Inflammatory macrophage treated with lipopolysaccharide for 1 hour (primary cell): ENCODE results near the gene BLVRA.
"Not testable (repeated sequence)": the region's sequence is repeated elsewhere in the genome, so short reads cannot be mapped to it uniquely, and the experiment has no call there.

ENCODE experiments used
- DNase-seq, 2 donors: peaks; one replicate each; pipeline ENCODE4 v3.0.0-alpha.2; 2020 to 2022

BLVRA gene, protein sequence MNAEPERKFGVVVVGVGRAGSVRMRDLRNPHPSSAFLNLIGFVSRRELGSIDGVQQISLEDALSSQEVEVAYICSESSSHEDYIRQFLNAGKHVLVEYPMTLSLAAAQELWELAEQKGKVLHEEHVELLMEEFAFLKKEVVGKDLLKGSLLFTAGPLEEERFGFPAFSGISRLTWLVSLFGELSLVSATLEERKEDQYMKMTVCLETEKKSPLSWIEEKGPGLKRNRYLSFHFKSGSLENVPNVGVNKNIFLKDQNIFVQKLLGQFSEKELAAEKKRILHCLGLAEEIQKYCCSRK

DNA sequence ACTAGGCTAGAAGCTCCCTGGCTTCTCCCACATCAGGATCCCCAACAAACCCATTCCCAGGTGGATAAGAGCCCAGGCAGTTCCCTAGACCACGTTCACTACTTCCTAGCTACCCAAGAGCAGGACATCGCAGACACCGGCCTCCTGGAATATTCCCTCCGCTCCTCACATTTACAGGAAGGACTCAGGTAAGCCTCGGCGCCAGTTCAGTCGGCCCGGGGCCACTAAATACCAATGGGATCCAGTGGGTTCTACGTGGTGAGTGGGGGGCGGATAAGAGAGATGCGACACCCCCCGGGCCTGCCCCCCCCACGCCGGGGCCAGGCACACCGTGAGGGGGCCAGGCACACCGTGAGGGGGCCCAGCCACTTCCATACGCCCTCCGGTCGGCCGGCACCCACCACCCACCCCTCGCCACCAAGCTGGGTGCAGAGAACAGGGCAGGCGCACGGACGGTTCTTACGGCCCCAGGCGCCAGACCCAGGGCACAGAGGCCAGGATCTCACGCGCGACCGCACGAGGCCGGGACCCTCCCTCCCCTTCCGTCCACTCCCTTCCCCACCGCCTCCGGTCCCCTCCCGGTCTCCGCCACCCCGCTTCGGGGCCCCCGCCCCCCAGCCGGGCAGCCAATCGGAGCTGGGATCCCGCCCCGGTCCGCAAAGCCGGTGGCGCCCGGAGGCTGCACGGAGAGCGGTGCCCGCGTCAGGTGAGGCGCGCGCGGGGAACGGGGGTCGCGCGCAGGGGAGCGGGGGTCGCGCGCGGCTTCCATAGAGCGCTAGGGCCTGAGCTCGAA lies at the start of gene BLVRA:
Gene BLVRA (plus strand): TSS at position 652 of the 793 bp plus-strand sequence. CDS start 12,479 bp downstream, outside the sequence.
- peak; percentile 77 to 84 for DNase-seq

DNA sequence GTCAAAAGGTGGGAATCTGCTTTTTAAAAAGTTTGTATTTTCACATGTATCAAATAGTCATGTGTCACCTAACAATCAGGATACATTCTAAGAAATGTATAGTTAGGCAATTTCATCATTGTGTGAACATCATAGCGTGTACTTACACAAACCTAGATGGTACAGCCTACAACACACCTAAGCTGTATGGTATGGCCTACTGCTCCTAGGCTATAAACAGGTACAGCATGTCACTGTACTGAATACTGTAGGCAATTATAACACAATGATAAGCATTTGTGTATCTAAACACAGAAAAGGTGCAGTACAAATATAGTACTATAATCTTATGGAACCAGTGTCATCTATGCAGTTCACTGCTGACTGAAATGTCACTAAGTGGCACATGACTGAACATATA lies 47.0 kb upstream of the BLVRA start:
- no peak for DNase-seq

DNA sequence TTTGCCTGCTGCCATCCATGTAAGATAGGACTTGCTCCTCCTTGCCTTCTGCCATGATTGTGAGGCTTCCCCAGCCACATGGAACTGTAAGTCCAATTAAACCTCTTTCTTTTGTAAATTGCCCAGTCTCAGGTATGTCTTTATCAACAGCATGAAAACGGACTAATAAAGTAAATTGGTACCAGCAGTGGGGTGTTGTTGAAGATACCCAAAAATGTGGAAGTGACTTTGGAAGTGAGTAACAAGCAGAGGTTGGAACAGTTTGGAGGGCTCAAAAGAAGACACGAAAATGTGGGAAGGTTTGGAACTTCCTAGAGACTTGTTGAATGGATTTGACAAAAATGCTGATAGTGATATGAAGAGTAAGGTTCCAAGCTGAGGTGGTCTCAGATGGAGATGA lies 42.5 kb upstream of the BLVRA start:
- DNase-seq = not testable (repeated sequence)

DNA sequence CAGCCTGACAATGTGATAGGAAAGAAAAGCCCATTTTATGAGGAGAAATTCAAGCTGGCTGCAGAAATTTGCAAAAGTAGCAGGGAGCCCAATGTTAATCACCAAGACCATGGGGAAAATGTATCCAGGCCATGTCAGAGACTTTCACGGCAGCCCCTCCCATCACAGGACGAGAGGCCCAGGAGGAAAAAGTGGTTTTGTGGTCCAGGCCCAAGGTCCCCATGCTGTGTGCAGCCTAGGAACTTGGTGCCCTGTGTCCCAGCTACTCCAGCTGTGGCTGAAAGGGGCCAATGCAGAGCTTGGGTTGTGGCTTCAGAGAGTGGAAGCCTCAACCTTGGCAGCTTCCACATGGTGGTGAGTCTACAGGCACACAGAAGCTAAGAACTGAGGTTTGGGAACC lies 41.9 kb upstream of the BLVRA start:
- DNase-seq = no peak

DNA sequence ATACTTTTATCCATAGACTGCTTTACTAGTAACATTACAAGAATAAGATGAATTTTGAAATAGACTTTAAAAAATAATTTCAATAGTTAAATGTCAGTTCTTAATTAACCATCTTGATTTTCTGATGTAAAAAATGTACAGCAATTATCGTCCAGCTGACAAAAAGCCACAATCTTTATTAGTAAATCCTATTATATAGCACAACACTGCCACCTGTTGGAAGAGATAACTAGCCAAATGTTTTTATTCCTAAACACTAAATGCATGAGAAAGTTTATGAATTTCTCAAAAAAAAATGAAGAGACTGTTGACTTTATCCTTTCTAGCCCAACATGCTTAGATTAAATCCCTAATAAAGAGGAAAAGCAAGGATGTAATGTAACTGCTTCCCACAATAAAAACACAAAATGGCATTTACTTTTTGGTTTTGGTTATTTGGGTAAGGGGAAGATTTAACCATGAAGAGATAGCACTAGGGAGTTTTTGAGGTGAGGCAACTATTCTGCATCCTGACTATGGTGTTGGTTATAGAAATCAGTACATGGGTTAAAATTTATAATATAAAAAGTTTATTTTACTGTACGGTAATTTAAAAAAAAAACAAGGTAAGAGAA lies 37.2 kb upstream of the BLVRA start:
- peak; percentile 35 to 81 for DNase-seq

DNA sequence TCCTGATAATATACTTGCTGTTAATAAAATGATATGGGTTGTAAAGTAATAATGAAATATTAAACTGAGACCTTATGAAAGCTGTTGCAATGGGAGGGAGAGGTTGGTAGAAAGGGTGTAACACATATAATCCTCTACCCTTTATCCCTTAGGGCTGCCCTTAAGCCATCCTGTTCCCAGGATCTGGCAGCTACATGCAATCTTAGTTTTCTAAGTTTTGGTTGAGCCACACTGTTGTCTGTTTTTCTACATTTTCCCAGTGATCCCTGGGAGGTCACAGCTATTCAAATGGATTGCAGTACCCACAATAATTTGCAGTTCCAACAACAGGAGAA lies 35.5 kb upstream of the BLVRA start:
- no peak for DNase-seq

DNA sequence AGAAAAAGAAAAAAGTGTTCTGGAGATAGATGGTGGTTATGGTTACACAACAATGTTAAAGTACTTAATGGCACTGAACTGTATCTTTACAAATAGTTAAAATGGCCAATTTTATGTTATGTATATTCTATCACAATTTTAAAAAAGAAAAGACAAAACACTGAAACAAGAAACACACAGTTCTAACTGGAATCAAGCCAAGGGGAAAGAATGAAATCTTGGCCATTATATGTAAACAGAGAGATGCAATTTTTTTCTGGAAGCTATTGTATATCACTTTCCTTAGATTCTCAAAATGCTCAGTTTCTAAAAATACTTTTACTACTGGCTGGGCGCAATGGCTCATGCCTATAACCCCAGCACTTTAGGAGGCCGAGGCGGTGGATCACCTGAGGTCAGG lies 33.2 kb upstream of the BLVRA start:
- DNase-seq = no peak

DNA sequence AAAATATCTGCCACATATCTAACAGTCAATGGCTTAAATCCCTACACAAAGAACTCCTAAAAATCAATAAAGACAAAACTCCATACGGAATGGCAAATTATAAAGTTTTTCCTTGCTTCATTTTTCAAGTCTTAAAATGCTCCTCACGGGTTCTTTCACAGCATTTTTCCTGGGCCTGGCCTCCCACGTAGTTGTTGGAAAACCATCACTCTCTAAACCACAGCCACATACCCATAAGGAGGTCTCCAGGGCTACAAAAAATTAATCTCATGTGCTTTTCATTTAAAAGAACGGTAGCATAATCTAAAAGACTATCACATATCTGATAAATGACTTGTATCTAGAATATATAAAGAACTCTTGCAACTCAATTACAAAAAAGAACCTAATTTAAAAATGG lies 32.0 kb upstream of the BLVRA start:
- DNase-seq = no peak

DNA sequence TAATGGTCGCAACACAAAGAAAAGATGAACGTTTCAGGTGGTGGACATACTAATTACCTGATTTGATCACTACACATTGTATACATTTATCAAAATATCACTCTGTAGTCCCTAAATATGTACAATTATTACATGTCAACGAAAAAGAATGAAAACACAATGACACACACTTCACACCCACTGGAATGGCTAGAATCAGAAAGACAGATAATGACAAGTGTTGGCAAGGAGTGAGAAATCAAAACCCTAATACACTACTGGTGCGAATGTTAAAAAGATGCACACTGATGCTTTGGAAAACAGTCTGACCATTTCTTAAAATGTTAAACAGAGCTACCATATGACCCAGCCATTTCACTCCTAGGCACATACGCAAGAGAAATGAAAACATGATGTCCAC lies 31.5 kb upstream of the BLVRA start:
- no peak for DNase-seq

DNA sequence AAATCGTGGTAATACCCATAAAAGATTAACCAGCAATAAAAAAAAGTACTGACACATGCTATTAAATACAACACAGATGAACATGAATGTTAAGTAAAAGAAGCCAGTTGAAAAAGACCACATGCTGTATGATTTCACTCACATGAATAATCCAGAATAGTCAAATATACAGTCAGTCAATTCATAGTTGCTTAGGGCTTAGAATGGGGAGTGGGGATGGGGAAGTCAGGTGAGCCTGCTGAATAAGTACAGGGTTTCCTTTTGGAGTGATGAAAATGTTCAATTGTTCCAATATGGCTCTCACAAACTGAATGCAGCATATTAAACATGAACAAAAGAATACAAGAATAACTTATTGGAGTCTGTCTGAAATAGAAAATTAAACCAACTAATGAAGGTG lies 31.0 kb upstream of the BLVRA start:
- no peak for DNase-seq

DNA sequence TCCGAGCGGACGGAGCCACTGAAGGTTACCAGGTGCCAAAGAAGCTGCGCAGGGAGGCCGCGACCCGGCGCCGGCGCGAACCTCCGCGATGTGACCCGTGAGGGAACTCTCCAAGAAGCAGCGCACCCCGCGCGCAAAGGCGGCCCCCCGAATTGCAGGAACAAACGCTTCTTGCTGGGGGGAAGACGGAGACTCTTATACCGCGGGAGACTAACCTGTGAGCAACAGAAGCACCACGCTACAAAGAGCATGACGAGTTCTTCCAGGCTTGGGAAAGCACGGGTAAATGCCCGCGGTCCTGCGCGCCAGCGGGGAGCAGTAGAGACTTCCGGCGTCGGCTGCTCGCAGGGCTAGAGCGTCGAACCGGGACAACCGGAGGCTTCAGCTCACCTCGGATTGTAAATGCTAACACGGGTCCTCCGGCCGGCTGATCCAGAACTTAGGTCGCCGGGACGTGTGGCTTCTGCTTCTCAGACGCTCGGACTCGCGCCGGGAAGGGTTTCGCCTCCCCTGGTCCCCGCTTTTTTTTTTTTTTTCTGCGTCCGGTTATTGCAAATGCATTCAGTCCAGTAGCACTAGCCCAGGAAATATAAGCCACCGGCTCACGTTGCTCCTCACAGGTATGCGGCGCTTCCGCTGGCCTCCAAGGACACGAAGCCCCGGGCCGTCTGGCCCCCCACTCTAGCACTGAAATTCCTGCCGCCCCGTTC lies 29.1 kb upstream of the BLVRA start, which contains the start of gene COA1:
Gene COA1 (minus strand): TSS at position 310 of the 710 bp plus-strand sequence. CDS start 80,909 bp downstream, outside the sequence.
- DNase-seq = peak; percentile 92 to 96

DNA sequence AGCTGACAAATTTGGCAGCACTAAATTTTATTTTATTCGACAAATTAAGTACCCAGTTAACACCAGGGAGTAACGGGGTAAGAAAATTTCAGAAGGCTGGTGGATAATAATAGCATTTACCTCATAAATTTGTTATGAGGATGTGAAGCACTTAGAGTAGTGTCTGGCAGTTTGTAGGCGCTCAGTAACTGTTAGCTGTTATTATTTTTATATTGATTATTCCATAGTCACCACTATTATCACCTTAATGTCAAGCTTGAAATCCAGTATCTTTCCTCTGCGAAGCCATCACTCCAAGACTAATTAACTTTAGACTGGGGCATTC lies 28.6 kb upstream of the BLVRA start:
- DNase-seq = no peak

DNA sequence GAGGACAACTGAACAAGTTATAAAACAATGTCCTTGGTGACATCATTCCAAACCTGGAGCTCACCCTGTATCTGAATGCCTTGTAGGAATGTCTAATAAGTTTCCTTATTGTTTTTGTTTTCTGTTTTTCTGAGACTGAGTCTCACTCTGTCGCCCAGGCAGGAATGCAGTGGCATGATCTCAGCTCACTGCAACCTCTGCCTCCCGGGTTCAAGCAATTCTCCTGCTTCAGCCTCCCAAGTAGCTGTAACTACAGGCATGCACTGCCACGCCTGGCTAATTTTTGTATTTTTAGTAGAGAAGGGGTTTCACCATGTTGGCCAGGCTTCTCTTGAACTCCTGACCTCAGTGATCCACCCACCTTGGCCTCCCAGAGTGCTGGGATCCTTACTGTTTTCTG lies 27.0 kb upstream of the BLVRA start:
- DNase-seq = not testable (repeated sequence)

DNA sequence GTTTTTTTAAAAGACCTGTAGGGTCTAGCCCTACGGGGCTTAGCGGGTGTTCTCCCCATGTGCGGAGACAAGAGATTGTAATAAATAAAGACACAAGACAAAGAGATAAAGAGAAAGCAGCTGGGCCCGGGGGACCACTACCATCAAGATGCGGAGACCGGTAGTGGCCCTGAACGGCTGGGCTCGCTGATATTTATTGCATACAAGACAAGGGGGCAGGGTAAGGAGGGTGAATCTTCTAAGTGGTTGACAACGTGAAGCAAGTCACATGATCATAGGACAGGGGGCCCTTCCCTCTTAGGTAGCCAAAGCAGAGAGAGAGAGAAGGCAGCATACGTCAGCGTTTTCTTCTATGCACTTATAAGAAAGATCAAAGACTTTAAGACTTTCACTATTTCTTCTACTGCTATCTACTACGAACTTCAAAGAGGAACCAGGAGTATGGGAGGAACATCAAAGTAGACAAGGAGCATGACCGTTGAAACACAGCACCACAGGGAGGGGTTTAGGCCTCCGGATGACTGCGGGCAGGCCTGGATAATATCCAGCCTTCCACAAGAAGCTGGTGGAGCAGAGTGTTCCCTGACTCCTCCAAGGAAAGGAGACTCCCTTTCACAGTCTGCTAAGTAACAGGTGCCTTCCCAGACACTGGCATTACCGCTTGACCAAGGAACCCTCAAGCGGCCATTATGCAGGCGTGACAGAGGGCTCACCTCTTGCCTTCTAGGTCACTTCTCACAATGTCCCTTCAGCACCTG lies 23.7 kb upstream of the BLVRA start:
- not testable (repeated sequence) for DNase-seq

DNA sequence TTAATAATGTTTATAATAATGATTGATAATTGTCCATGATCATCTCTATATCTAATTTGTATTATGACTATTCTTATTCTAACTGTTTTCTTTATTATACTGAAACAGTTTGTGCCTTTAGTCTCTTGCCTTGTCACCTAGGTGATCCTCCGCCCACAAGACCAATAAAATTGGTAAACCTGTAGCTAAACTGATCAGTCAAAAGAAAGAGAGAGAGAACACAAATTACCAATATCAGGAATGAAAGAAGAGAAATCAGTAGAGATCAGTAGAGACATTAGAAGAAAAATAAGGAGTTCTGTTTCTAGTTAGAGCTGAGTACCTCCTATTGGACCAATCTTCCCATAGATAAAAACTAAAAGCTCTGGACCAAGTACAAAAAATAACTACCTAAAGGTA lies 23.1 kb upstream of the BLVRA start:
- DNase-seq = no peak

DNA sequence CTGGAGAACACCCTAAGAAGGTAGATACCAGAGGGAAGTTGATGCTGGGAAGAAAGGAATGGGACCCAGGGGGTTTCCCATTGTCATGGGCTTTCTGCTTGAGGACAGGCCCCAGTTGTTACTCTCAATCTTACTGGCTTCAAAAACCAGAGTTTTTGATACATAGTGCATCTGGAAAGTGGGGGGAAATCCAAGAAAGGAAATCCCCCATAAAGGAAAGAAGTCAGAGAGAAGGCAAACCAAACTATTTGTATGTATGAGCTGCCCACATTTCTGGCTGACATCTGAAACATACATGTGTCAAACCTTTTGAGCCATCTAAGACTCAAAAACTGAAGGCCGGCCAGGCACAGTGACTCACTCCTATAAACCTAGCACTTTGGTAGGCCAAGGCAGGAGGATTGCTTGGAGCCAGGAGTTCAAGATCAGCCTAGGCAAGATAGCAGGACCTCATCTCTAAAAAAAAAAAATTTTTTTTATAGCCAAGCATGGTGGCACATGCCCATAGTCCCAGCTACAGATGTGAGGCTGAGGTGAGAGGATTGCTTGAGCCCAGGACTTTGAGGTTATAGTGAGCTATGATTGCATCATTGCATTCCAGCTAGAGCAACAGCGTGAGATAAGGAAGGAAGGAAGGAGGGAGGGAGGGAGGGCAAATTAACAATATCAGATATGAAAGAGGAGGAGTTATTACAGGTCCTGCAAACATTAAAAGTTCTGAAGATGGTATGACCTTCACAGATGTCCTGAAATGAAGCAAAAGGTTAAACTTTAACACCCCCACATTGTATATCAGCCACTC lies 22.5 kb upstream of the BLVRA start:
- peak in 1 of 2 donors; percentile 63 for DNase-seq

DNA sequence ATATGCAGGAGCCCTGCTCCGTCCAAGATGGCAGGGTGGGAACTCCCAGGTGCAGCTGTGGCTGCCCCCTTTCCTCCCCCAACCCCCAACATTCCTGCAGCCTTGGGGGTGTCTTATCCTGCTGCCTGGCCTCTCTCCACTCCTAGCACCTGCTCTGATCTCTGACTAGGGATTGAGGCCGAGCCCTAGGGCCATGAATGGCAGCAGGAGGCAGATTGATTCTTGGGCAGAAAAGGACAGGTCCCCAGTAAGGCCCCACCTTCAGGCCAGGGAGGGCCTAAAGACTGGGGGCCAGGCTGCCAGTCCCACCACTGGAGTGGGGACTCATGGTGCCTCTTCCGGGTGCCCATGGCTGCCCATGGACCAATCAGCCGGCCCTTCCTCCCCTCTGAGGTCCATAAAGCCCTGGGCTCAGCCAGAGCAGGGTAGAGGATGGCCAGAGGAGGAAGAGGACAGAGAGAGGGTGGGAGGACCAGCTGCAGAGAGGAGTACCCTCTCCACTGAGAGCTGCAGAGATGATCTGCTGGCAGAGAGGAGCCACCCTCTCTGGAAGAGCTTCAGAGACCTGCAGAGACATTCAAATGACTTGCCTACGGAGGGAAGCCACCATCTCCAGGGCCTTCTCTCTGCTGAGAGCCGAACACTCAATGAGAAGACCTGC lies 20.9 kb upstream of the BLVRA start:
- DNase-seq = no peak

DNA sequence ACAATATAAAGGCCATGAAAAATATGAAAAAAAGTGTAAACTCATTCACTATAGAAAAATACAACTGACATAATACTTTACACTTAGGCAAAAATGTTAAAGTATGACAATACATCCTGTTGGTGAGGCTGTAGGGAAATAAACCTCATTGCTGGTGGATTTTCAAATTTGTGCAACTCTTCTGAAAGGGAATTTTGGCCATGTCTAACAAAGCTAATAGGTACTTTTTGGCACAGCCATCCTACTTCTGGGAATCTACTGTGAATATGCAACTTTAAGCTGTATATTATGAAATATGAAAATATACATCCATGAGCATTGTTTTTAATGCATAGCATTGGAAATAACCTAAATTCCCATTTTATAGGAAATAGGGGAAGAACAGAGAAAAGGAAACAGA lies 15.8 kb upstream of the BLVRA start:
- DNase-seq = peak; percentile 81 to 95

DNA sequence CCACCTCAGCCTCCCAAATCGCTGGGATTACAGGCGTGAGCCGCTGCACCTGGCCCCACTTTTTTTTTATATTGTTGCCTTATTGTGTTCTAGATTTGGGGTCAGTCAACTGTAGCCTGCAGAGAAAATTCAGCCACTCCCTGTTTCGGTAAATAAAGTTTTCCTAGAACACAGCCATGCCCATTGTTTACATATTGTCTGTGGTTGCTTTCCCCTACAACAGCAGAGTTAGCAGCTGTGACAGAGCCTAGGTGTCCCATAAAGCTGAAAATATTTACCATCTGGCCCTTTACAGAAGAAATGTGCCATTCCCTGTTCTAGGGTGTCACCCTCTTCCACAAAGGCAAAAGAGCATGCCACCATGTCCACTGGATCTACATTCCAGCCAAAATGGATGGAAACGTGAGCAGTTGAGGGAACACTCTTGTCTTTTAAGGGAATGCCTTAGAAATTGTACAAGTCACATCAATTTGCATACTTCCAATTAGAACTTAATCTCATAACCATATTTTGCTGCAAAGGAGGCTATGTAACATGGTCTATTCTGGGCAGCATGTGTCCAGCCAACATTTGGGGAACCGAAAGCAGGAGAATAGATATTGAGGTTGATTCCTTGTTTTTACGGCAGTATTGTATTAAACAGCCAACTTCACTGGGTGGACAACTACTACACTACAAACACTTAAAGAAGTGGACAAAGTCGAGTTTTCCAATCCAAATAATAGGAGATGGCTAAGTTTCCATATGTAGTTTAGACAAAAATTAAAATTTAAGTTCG lies 11.0 kb upstream of the BLVRA start:
- DNase-seq = peak; percentile 62 to 68

DNA sequence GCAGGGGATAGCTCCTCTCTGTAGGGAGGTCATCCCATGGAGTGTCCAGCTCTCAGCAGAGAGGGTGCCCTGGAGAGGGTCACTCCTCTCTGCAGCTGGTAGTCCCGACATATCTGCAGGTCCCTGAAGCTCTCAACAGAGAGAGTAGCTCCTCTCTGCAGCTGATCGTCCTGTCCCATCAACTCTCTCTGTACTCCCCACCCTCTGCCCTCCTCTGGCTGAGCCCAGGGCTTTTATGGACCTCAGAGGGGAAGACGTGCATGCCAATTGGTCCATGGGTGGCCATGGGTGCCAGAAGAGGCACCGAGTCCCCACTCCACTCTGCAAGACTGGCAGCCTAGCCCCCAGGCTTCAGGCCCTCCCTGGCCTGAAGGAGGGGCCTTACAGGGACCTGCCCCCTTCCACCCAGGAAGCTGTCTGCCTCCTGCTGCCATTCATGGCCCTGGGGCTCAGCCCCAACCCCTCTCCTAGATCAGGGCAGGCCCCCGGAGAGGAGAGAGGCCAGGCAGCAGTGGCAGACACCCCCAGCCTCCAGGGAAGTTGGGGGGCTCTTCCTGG lies 9.0 kb upstream of the BLVRA start:
- no peak for DNase-seq
